H9 (cell line): Measurements from ENCODE around the gene PAMR1. TPM values are rescaled to one million over a fixed set of nuclear protein-coding genes. Genes with fewer than 3 reads are reported as not detected.

Source experiments
- DNase-seq: peaks from one replicate; pipeline ENCODE4 v3.0.0-alpha.2; 2017
- H2AFZ ChIP-seq: one replicate; pipeline ENCODE4 v1.6.1; 2013; ENCODE audit warnings: mild to moderate bottlenecking, low read length, control low read depth, moderate library complexity
- H2AK5ac ChIP-seq: 2 replicates; pipeline ENCODE4 v1.6.1; 2013; ENCODE audit warnings: low read length, control low read depth, mixed read lengths; ENCODE audit not compliant: insufficient read length
- H2BK120ac ChIP-seq: one replicate; pipeline ENCODE4 v1.6.1; 2013; ENCODE audit warnings: low read depth, mild to moderate bottlenecking, low read length, control low read depth, inconsistent platforms; ENCODE audit not compliant: poor library complexity, severe bottlenecking
- H2BK12ac ChIP-seq: 2 replicates; pipeline ENCODE4 v1.6.1; 2013; ENCODE audit warnings: low read length, control low read depth, mixed read lengths, low read depth; ENCODE audit not compliant: insufficient read length
- H2BK15ac ChIP-seq: 2 replicates; pipeline ENCODE4 v1.6.1; 2013; ENCODE audit warnings: low read depth, low read length, control low read depth
- H2BK20ac ChIP-seq: one replicate; pipeline ENCODE4 v1.6.1; 2013; ENCODE audit warnings: low read depth, mild to moderate bottlenecking, low read length, control low read depth, inconsistent platforms; ENCODE audit not compliant: poor library complexity, severe bottlenecking
- H2BK5ac ChIP-seq: 2 replicates; pipeline ENCODE4 v1.6.1; 2013; ENCODE audit warnings: low read length, control low read depth, mixed read lengths; ENCODE audit not compliant: insufficient read length
- H3K14ac ChIP-seq: 2 replicates; pipeline ENCODE4 v1.6.1; 2013; ENCODE audit warnings: low read length, control low read depth; ENCODE audit not compliant: insufficient read depth
- H3K18ac ChIP-seq: 2 replicates; pipeline ENCODE4 v1.6.1; 2013; ENCODE audit warnings: low read depth, mild to moderate bottlenecking, mixed read lengths, low read length, control low read depth; ENCODE audit not compliant: insufficient read length
- H3K23ac ChIP-seq: 2 replicates; pipeline ENCODE4 v1.6.1; 2013; ENCODE audit warnings: low read length, control low read depth, mixed read lengths, low read depth; ENCODE audit not compliant: insufficient read length
- H3K23me2 ChIP-seq: 2 replicates; pipeline ENCODE4 v1.6.1; 2013; ENCODE audit warnings: low read depth, mild to moderate bottlenecking, mixed read lengths, low read length, control low read depth; ENCODE audit not compliant: insufficient read length, poor library complexity, severe bottlenecking
- H3K27ac ChIP-seq: 2 replicates; pipeline ENCODE4 v1.5.1; 2013; ENCODE audit warnings: low read length, control low read depth, mixed read lengths, low read depth; ENCODE audit not compliant: insufficient read length
- H3K27me3 ChIP-seq: 2 replicates; pipeline ENCODE4 v1.6.1; 2013; ENCODE audit warnings: low read length, control low read depth, inconsistent platforms; ENCODE audit not compliant: insufficient read depth
- H3K4ac ChIP-seq: 2 replicates; pipeline ENCODE4 v1.6.1; 2013; ENCODE audit warnings: low read depth, mild to moderate bottlenecking, control low read depth, inconsistent platforms, low read length, moderate library complexity
- H3K4me1 ChIP-seq: 2 replicates; pipeline ENCODE4 v1.6.1; 2013; ENCODE audit warnings: low read length, control low read depth, inconsistent platforms; ENCODE audit not compliant: insufficient read depth
- H3K4me2 ChIP-seq: 2 replicates; pipeline ENCODE4 v1.6.1; 2013; ENCODE audit warnings: low read length, control low read depth, mixed read lengths; ENCODE audit not compliant: insufficient read length, insufficient read depth
- H3K56ac ChIP-seq: 2 replicates; pipeline ENCODE4 v1.6.1; 2013; ENCODE audit warnings: low read depth, mild to moderate bottlenecking, mixed read lengths, low read length, control low read depth; ENCODE audit not compliant: insufficient read length
- H3K79me1 ChIP-seq: 2 replicates; pipeline ENCODE4 v1.6.1; 2013; ENCODE audit warnings: low read depth, mild to moderate bottlenecking, moderate library complexity, low read length, control low read depth, inconsistent platforms; ENCODE audit not compliant: insufficient read depth, poor library complexity, severe bottlenecking
- H3K79me2 ChIP-seq: 2 replicates; pipeline ENCODE4 v1.6.1; 2013; ENCODE audit warnings: low read length, control low read depth, inconsistent platforms; ENCODE audit not compliant: insufficient read depth
- H3K9ac ChIP-seq: 2 replicates; pipeline ENCODE4 v1.6.1; 2013; ENCODE audit warnings: low read length, control low read depth, mixed read lengths; ENCODE audit not compliant: insufficient read length; ENCODE audit errors: extremely low read depth
- H3K9me3 ChIP-seq: one replicate; pipeline ENCODE4 v1.6.1; 2013; ENCODE audit warnings: low read depth, low read length, inconsistent platforms; ENCODE audit not compliant: control insufficient read depth
- H3T11ph ChIP-seq: one replicate; pipeline ENCODE4 v1.6.1; 2013; ENCODE audit warnings: mild to moderate bottlenecking, low read length, control low read depth, inconsistent platforms
- H4K20me1 ChIP-seq: one replicate; pipeline ENCODE4 v1.6.1; 2013; ENCODE audit not compliant: control insufficient read depth, insufficient read length, insufficient read depth
- H4K5ac ChIP-seq: 2 replicates; pipeline ENCODE4 v1.6.1; 2013; ENCODE audit warnings: low read depth, mild to moderate bottlenecking, mixed read lengths, low read length, control low read depth; ENCODE audit not compliant: insufficient read length
- H4K8ac ChIP-seq: replicated peaks from 2 replicates; pipeline ENCODE4 v1.6.1; 2013; ENCODE audit warnings: low read length, control low read depth, mixed read lengths, low read depth; ENCODE audit not compliant: insufficient read length
- H4K91ac ChIP-seq: 2 replicates; pipeline ENCODE4 v1.6.1; 2013; ENCODE audit warnings: low read depth, mild to moderate bottlenecking, moderate library complexity, mixed read lengths, low read length, control low read depth; ENCODE audit not compliant: insufficient read length
- H3K27ac Mint-ChIP-seq, 3 experiments: 2 replicates in 2 of 3; 3 replicates in 1 of 3; pipeline ENCODE4 v1.8.0; 2020 to 2021; ENCODE audit warnings: mixed read lengths in 3 of 3, mild to moderate bottlenecking in 1 of 3, moderate library complexity in 1 of 3
- H3K27me3 Mint-ChIP-seq: 2 replicates; pipeline ENCODE4 v1.8.0; 2021; ENCODE audit warnings: low read depth, mild to moderate bottlenecking, moderate library complexity, mixed read lengths
- H3K36me3 Mint-ChIP-seq, 3 experiments: 2 replicates in 2 of 3; 3 replicates in 1 of 3; pipeline ENCODE4 v1.8.0; 2020 to 2021; ENCODE audit warnings: low read depth in 3 of 3, mixed read lengths in 3 of 3; ENCODE audit not compliant: insufficient read depth in 1 of 3
- H3K4me1 Mint-ChIP-seq, 2 experiments: 2 replicates each; pipeline ENCODE4 v1.8.0; 2020; ENCODE audit warnings: mixed read lengths in 2 of 2
- H3K4me3 Mint-ChIP-seq, 2 experiments: 2 replicates in 1 of 2; 3 replicates in 1 of 2; pipeline ENCODE4 v1.8.0; 2020 to 2021; ENCODE audit warnings: mild to moderate bottlenecking in 2 of 2, mixed read lengths in 2 of 2, moderate library complexity in 1 of 2
- H3K9me3 Mint-ChIP-seq, 2 experiments: 2 replicates in 1 of 2; 3 replicates in 1 of 2; pipeline ENCODE4 v1.8.0; 2020; ENCODE audit warnings: mild to moderate bottlenecking in 2 of 2, mixed read lengths in 2 of 2, moderate library complexity in 1 of 2
- WGBS: extraction: QIAGEN DNeasy Blood & Tissue Kit; methylation state at CpG from one replicate; pipeline ENCODE4 v1.1.7; 2013; ENCODE audit warnings: missing lambda C conversion rate, low lambda C conversion rate, mixed read lengths; ENCODE audit not compliant: insufficient read length; ENCODE audit errors: extremely low coverage; 5-methylcytosine and 5-hydroxymethylcytosine counted together
- total RNA-seq: library from RNA; stranded (reverse); gene quantifications from 2 replicates; pipeline ENCODE4 v1.2.1, GENCODE V29; 2021
- TF ChIP-seq, protein P1 (sequence below): fragments of 200-600 bp; sonication (generic); conservative IDR thresholded peaks from 3 replicates; pipeline ENCODE4 v1.8.0; 2021; ENCODE audit warnings: antibody characterized with exemption, mild to moderate bottlenecking

Gene PAMR1
- total RNA-seq, 1 experiment from 2014 or later, result 2.4 TPM

DNA sequence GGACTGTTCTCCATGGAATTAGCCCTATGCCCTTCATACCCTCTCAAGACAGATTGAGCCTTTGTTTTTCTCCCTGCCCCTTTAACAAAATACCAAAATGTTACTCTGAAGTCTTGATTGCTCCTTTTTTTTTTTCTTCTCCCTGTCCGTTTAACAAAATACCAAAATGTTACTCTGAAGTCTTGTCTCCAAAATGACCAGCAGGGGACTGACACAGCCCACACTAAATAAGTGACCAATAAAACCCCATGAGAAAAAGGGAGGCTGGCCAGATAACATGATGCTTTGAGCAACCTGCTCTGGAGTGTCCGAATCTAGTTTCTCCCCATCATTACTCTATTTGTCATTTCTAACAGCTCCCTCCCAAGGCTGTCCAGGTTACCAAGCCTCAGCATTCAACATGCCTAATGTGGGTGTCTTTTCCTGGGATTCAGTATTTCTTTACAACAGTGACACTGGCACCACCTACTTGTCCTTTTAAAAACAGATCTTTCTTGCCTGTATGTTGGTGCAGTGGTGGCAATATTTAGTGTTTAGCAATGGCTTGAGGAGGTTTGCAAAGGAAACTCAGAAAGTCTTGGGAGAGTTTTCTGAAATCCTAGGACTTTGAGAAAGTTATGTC is 63.4 kb downstream of the PAMR1 start:
- no peak overlapping the region for H3K4me3 Mint-ChIP-seq
- H3K14ac ChIP-seq, result no peak overlapping the region
- no peaks in the 10 kb centered on the region for H3K9me3 ChIP-seq
- H2BK12ac ChIP-seq, result no peak overlapping the region
- WGBS, result no CpG with 5 or more reads among the region's 2 CpGs
- no peak overlapping the region for H2BK20ac ChIP-seq
- no peak overlapping the region for H3K23ac ChIP-seq
- peaks cover 3% of the 10 kb centered on the region for H3K27me3 Mint-ChIP-seq
- H2AK5ac ChIP-seq, result no peak overlapping the region
- no peak overlapping the region for H4K8ac ChIP-seq
- H3K9me3 Mint-ChIP-seq, result no peaks in the 10 kb centered on the region
- no peak overlapping the region for H3K27ac Mint-ChIP-seq
- H2BK120ac ChIP-seq, result no peak overlapping the region
- H4K91ac ChIP-seq, result no peak overlapping the region
- H2BK15ac ChIP-seq, result no peak overlapping the region
- no peak overlapping the region for H3K18ac ChIP-seq
- no peaks in the 10 kb centered on the region for H3K79me1 ChIP-seq
- H3K4me2 ChIP-seq, result no peak overlapping the region
- no peak for DNase-seq
- TF ChIP-seq, protein P1, sequence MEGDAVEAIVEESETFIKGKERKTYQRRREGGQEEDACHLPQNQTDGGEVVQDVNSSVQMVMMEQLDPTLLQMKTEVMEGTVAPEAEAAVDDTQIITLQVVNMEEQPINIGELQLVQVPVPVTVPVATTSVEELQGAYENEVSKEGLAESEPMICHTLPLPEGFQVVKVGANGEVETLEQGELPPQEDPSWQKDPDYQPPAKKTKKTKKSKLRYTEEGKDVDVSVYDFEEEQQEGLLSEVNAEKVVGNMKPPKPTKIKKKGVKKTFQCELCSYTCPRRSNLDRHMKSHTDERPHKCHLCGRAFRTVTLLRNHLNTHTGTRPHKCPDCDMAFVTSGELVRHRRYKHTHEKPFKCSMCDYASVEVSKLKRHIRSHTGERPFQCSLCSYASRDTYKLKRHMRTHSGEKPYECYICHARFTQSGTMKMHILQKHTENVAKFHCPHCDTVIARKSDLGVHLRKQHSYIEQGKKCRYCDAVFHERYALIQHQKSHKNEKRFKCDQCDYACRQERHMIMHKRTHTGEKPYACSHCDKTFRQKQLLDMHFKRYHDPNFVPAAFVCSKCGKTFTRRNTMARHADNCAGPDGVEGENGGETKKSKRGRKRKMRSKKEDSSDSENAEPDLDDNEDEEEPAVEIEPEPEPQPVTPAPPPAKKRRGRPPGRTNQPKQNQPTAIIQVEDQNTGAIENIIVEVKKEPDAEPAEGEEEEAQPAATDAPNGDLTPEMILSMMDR, result 0 out of 3 replicates have a peak, but pooled peaks have one; percentile 26
- no peaks in the 10 kb centered on the region for H3K36me3 Mint-ChIP-seq
- no peak overlapping the region for H3K9ac ChIP-seq
- H3K56ac ChIP-seq, result no peak overlapping the region
- no peaks in the 10 kb centered on the region for H3K23me2 ChIP-seq
- no peaks in the 10 kb centered on the region; the same call in 1 of the 2 replicates for H3K4me1 ChIP-seq
- no peak overlapping the region for H2AFZ ChIP-seq
- H4K20me1 ChIP-seq, result no peaks in the 10 kb centered on the region
- H3K27ac ChIP-seq, result no peak overlapping the region
- peaks cover 8% of the 10 kb centered on the region in 2 experiments for H3K4me1 Mint-ChIP-seq
- H3K79me2 ChIP-seq, result no peaks in the 10 kb centered on the region
- no peak overlapping the region for H2BK5ac ChIP-seq
- no peak overlapping the region for H3K4ac ChIP-seq
- no peak overlapping the region for H3T11ph ChIP-seq
- no peak overlapping the region for H4K5ac ChIP-seq
- H3K27me3 ChIP-seq, result no peaks in the 10 kb centered on the region
